K562 (cell line): Measurements from ENCODE around the gene TBX1. TPM values are rescaled to one million over a fixed set of nuclear protein-coding genes. Genes with fewer than 3 reads are reported as not detected.

Experiments used
- ATF7 ChIP-seq: fragments of 450-650 bp; IDR thresholded peaks from 2 replicates; pipeline ENCODE4 v1.7.1; 2014; ENCODE audit warnings: mild to moderate bottlenecking, moderate library complexity
- DEAF1 ChIP-seq: fragments of 450-650 bp; formaldehyde crosslinking; IDR thresholded peaks from 2 replicates; pipeline ENCODE4 v1.4.0; 2020; ENCODE audit warnings: mild to moderate bottlenecking, moderate library complexity
- E2F6 ChIP-seq, 2 experiments: IDR thresholded peaks; 2 replicates each; pipeline ENCODE4 v1.6.1; 2011; ENCODE audit warnings: borderline replicate concordance in 1 of 2, control low read depth in 1 of 2, low read depth in 1 of 2, low read length in 1 of 2, mild to moderate bottlenecking in 1 of 2, mixed read lengths in 1 of 2, moderate library complexity in 1 of 2; ENCODE audit not compliant: insufficient read depth in 1 of 2, insufficient read length in 1 of 2, poor library complexity in 1 of 2, severe bottlenecking in 1 of 2; ENCODE audit errors: extremely low read depth in 1 of 2
- ESRRA ChIP-seq: fragments of 450-650 bp; IDR thresholded peaks from 2 replicates; pipeline ENCODE4 v1.6.1; 2014; ENCODE audit warnings: low read depth, mild to moderate bottlenecking, moderate library complexity, borderline replicate concordance
- FOSL1 ChIP-seq: fragments of 200-800 bp; sonication (Bioruptor generic); conservative IDR thresholded peaks from 2 replicates; pipeline ENCODE4 v1.6.1; 2016; ENCODE audit warnings: missing genetic modification characterization, missing compliant biosample characterization
- FOXK1 ChIP-seq: sonication (generic); formaldehyde crosslinking; IDR thresholded peaks from 2 replicates; pipeline ENCODE4 v1.8.0; 2022; ENCODE audit warnings: missing genetic modification reagents, mild to moderate bottlenecking, borderline replicate concordance
- HMG20A ChIP-seq: fragments of 450-650 bp; formaldehyde crosslinking; conservative IDR thresholded peaks from 2 replicates; pipeline ENCODE4 v1.4.0; 2020; ENCODE audit warnings: mild to moderate bottlenecking, mixed read lengths
- KHSRP ChIP-seq: fragments of 450-650 bp; IDR thresholded peaks from 2 replicates; pipeline ENCODE4 v1.6.1; 2017
- KLF6 ChIP-seq: fragments of 250-450 bp; sonication (Bioruptor Pico); IDR thresholded peaks from 2 replicates; pipeline ENCODE4 v1.4.0; 2020; ENCODE audit warnings: mild to moderate bottlenecking, moderate library complexity, borderline replicate concordance
- LARP7 ChIP-seq: fragments of 450-650 bp; IDR thresholded peaks from 2 replicates; pipeline ENCODE4 v1.6.1; 2016
- PHTF2 ChIP-seq: fragments of 250-450 bp; sonication (Bioruptor Pico); IDR thresholded peaks from 2 replicates; pipeline ENCODE4 v1.5.0; 2021; ENCODE audit warnings: mild to moderate bottlenecking
- RBM15 ChIP-seq: fragments of 200-400 bp; formaldehyde crosslinking; IDR thresholded peaks from 2 replicates; pipeline ENCODE4 v1.6.1; 2018; ENCODE audit warnings: mild to moderate bottlenecking, low read length, moderate library complexity; ENCODE audit not compliant: insufficient read depth
- RFX5 ChIP-seq: IDR thresholded peaks from 2 replicates; pipeline ENCODE4 v1.6.1; 2011; ENCODE audit warnings: low read depth, mild to moderate bottlenecking, improper control_type of control experiment, low read length
- TFE3 ChIP-seq: fragments of 450-650 bp; formaldehyde crosslinking; IDR thresholded peaks from 2 replicates; pipeline ENCODE4 v1.4.0; 2020; ENCODE audit warnings: mild to moderate bottlenecking, mixed read lengths
- ZC3H8 ChIP-seq: fragments of 450-650 bp; IDR thresholded peaks from 2 replicates; pipeline ENCODE4 v1.6.1; 2017
- ZFP1 ChIP-seq: fragments of 450-650 bp; formaldehyde crosslinking; IDR thresholded peaks from 2 replicates; pipeline ENCODE4 v1.4.0; 2020; ENCODE audit warnings: mild to moderate bottlenecking, mixed read lengths
- polyA plus RNA-seq, 8 experiments: library from polyadenylated mRNA; depleted of rRNA in 4 of 8; stranded (reverse) in 5 of 8; unstranded in 3 of 8; fragments of >200 nt; fragmentation: Nextera tagmentation in 2 of 8; fragmentation: Illumina TruSeq in 1 of 8; extraction: Ambion mirVana in 2 of 8; extraction: Trizol in 1 of 8; gene quantifications; 2 replicates each; pipeline versions ENCODE4 v1.2.1 to v1.2.3, GENCODE V29; 2011 to 2014; ENCODE audit warnings: inconsistent platforms in 1 of 8, missing spikeins in 1 of 8
- total RNA-seq, 7 experiments: library from RNA; depleted of rRNA in 6 of 7; stranded (reverse); fragments of >200 nt in 6 of 7; fragmentation: Illumina TruSeq in 2 of 7; extraction: Trizol in 2 of 7; gene quantifications; 2 replicates each; pipeline versions ENCODE4 v1.2.1 to v1.2.3, GENCODE V29; 2011 to 2021; ENCODE audit warnings: low replicate concordance in 1 of 7
- TF ChIP-seq, protein P1 (sequence below): sonication (generic); formaldehyde crosslinking; IDR thresholded peaks from 2 replicates; pipeline ENCODE4 v1.8.0; 2022; ENCODE audit warnings: mild to moderate bottlenecking, low read depth, missing genetic modification reagents
- TF ChIP-seq, protein P2 (sequence below): fragments of 450-650 bp; formaldehyde crosslinking; IDR thresholded peaks from 2 replicates; pipeline ENCODE4 v1.4.0; 2022; ENCODE audit warnings: missing genetic modification characterization
- TF ChIP-seq, protein P3 (sequence below): sonication (generic); formaldehyde crosslinking; IDR thresholded peaks from 2 replicates; pipeline ENCODE4 v1.8.0; 2022; ENCODE audit warnings: missing genetic modification reagents, mild to moderate bottlenecking, moderate library complexity, borderline replicate concordance

Gene TBX1
- total and polyA plus RNA-seq, 9 of the 15 experiments (the other 6 are each of a cell fraction or from before 2014, with no cell fraction given) = 0.07 to 35.0 (median 3.9) TPM

DNA sequence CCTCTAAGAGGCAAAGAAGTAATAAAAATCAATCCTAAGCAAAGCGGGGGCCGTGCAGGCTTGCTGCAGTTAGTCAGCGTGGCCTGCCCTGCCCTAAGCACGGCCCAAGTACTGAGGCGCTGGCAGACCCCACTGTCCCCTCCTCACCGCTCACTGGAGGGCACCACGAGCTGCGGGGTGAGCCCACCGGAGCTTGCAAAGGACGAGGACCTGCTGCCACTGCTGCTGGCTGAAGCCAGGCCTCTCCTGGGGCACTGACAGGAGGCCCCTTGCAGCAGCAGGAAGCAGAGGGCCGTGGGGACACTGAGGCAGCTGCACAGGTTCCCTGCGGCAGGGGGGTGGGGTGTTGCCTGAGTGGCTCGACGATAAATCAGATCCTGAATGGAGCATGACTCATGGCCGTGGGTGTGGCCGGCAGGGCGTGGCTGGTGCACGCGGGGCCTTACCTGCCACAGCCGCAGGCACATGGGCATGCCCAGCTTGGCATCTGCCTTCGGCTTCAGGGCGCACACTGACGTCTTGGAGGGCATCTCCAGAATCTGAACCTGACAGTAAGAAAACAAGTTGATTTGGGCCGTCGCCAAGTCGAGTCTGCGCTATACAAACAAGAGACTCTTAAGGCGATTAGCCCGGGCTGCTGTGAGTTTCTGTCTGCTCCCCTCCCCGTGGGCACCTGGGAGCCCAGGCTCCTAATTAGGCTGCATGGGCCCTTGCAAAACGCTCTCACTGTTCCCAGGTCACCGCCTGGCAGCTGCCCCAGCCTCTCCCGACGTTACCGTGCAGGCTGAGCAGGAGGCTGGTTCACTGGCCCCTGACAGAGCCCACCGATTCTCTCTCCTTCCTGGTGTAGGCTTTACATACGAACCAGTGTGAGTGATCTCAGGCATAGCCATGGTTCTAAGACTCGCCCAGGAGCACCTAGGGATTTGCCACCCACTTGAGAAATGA, 45.9 kb downstream of the TBX1 start (continued):
- TF ChIP-seq PHTF2 (CRISPR knock-in tag) (no peak), E2F6 (IDR thresholded peaks at IDR 0.05; ENCODE audit: borderline replicate concordance in 1 of 2, extremely low read depth in 1 of 2, insufficient read depth in 1 of 2, insufficient read length in 1 of 2, low read depth in 1 of 2, low read length in 1 of 2, poor library complexity in 1 of 2, severe bottlenecking in 1 of 2) (peak in 1 of 2 experiments; percentile 76), LARP7 (no peak), TFE3 (no peak), RBM15 (no peak), RFX5 (no peak), KHSRP (no peak), KLF6 (CRISPR knock-in tag) (no peak; the same call in 1 of the 2 replicates), DEAF1 (no peak), HMG20A (CRISPR knock-in tag) (no peak), ZFP1 (CRISPR knock-in tag) (no peak), FOSL1 (tag) (peak; percentile 99), ESRRA (peak; percentile 66), FOXK1 (CRISPR knock-in tag) (no peak), ATF7 (peak; percentile 94), ZC3H8 (no peak; the same call in 1 of the 2 replicates)
- TF ChIP-seq, protein P1, sequence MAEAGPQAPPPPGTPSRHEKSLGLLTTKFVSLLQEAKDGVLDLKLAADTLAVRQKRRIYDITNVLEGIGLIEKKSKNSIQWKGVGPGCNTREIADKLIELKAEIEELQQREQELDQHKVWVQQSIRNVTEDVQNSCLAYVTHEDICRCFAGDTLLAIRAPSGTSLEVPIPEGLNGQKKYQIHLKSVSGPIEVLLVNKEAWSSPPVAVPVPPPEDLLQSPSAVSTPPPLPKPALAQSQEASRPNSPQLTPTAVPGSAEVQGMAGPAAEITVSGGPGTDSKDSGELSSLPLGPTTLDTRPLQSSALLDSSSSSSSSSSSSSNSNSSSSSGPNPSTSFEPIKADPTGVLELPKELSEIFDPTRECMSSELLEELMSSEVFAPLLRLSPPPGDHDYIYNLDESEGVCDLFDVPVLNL (CRISPR knock-in tag) = no peak
- TF ChIP-seq, protein P2, sequence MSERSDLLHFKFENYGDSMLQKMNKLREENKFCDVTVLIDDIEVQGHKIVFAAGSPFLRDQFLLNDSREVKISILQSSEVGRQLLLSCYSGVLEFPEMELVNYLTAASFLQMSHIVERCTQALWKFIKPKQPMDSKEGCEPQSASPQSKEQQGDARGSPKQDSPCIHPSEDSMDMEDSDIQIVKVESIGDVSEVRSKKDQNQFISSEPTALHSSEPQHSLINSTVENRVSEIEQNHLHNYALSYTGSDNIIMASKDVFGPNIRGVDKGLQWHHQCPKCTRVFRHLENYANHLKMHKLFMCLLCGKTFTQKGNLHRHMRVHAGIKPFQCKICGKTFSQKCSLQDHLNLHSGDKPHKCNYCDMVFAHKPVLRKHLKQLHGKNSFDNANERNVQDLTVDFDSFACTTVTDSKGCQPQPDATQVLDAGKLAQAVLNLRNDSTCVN (CRISPR knock-in tag) = no peak; the same call in 1 of the 2 replicates
- TF ChIP-seq, protein P3, sequence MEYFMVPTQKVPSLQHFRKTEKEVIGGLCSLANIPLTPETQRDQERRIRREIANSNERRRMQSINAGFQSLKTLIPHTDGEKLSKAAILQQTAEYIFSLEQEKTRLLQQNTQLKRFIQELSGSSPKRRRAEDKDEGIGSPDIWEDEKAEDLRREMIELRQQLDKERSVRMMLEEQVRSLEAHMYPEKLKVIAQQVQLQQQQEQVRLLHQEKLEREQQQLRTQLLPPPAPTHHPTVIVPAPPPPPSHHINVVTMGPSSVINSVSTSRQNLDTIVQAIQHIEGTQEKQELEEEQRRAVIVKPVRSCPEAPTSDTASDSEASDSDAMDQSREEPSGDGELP = no peak
